HEK293 (cell line): Measurements from ENCODE around the gene SAMD3.

Experiments used
- CTCF ChIA-PET: fragments of 350-600 bp; formaldehyde crosslinking; extraction: SDS; loops from one replicate; lab custom pipeline; 2021; ENCODE audit warnings: antibody characterized with exemption; lab: Yijun Ruan, JAX
- POLR2A ChIA-PET: fragments of 300-600 bp; formaldehyde crosslinking; extraction: SDS; loops from one replicate; lab custom pipeline; 2020; ENCODE audit warnings: antibody characterized with exemption, inconsistent platforms; lab: Yijun Ruan, JAX
- H3K27ac ChIP-seq: fragments of 200-500 bp; sonication (Bioruptor generic); 2 replicates; pipeline ENCODE4 v1.5.1; 2014; ENCODE audit warnings: low read depth, low read length, control low read depth, inconsistent platforms; ENCODE audit errors: extremely low read depth
- H3K36me3 ChIP-seq, 2 experiments: fragments of 200-500 bp in 1 of 2; sonication (Bioruptor generic) in 1 of 2; 1 replicate in 1 of 2; 2 replicates in 1 of 2; pipeline ENCODE4 v1.5.1; 2014 to 2017; ENCODE audit warnings: inconsistent platforms in 2 of 2, low read length in 2 of 2; ENCODE audit not compliant: control insufficient read depth in 2 of 2, insufficient read depth in 1 of 2
- H3K4me1 ChIP-seq: fragments of 200-500 bp; sonication (Bioruptor generic); 2 replicates; pipeline ENCODE4 v1.5.1; 2014; ENCODE audit warnings: mild to moderate bottlenecking, low read length, inconsistent platforms; ENCODE audit not compliant: control insufficient read depth, insufficient read depth
- H3K4me3 ChIP-seq: 2 replicates; pipeline ENCODE4 v1.5.1; 2011; ENCODE audit warnings: low read depth, mild to moderate bottlenecking, control low read depth, low read length, moderate library complexity
- H3K9me3 ChIP-seq: fragments of 200-500 bp; sonication (Bioruptor generic); 2 replicates; pipeline ENCODE4 v1.5.1; 2014; ENCODE audit warnings: low read depth, low read length, inconsistent platforms; ENCODE audit not compliant: control insufficient read depth, insufficient read depth
- BCL11B ChIP-seq: fragments of 450-650 bp; formaldehyde crosslinking; IDR thresholded peaks from 2 replicates; pipeline ENCODE4 v1.5.1; 2016; ENCODE audit warnings: low read depth, missing biosample characterization, missing genetic modification characterization
- ELK4 ChIP-seq: IDR thresholded peaks from 2 replicates; pipeline ENCODE4 v1.6.1; 2011; ENCODE audit warnings: mild to moderate bottlenecking, low read depth, low read length, borderline replicate concordance
- HOXC10 ChIP-seq: sonication (generic); formaldehyde crosslinking; IDR thresholded peaks from 2 replicates; pipeline ENCODE4 v1.8.1; 2023; ENCODE audit warnings: mild to moderate bottlenecking, missing genetic modification reagents
- KLF8 ChIP-seq: fragments of 450-650 bp; formaldehyde crosslinking; IDR thresholded peaks from 2 replicates; pipeline ENCODE4 v1.5.1; 2016; ENCODE audit warnings: missing biosample characterization, missing genetic modification characterization
- SP7 ChIP-seq: fragments of 450-650 bp; formaldehyde crosslinking; IDR thresholded peaks from 2 replicates; pipeline ENCODE4 v1.5.1; 2016; ENCODE audit warnings: missing biosample characterization, missing genetic modification characterization
- WT1 ChIP-seq: fragments of 450-650 bp; formaldehyde crosslinking; IDR thresholded peaks from 2 replicates; pipeline ENCODE4 v1.5.1; 2016; ENCODE audit warnings: missing biosample characterization, missing genetic modification characterization
- ZNF2 ChIP-seq: fragments of 450-650 bp; formaldehyde crosslinking; IDR thresholded peaks from 2 replicates; pipeline ENCODE4 v1.5.1; 2016; ENCODE audit warnings: missing biosample characterization, missing genetic modification characterization
- ZNF214 ChIP-seq: fragments of 450-650 bp; formaldehyde crosslinking; IDR thresholded peaks from 2 replicates; pipeline ENCODE4 v1.5.1; 2017; ENCODE audit warnings: missing biosample characterization, mild to moderate bottlenecking, missing genetic modification characterization, borderline replicate concordance
- ZNF366 ChIP-seq: fragments of 450-650 bp; formaldehyde crosslinking; conservative IDR thresholded peaks from 2 replicates; pipeline ENCODE4 v1.5.1; 2016; ENCODE audit warnings: missing biosample characterization, missing genetic modification characterization
- ZNF449 ChIP-seq: fragments of 450-650 bp; formaldehyde crosslinking; IDR thresholded peaks from 2 replicates; pipeline ENCODE4 v1.5.1; 2017; ENCODE audit warnings: missing biosample characterization, mild to moderate bottlenecking, missing genetic modification characterization, moderate library complexity
- ZNF518A ChIP-seq: fragments of 450-650 bp; formaldehyde crosslinking; conservative IDR thresholded peaks from 2 replicates; pipeline ENCODE4 v1.5.1; 2016; ENCODE audit warnings: low read depth, missing biosample characterization, missing genetic modification characterization
- ZNF521 ChIP-seq: fragments of 450-650 bp; formaldehyde crosslinking; IDR thresholded peaks from 2 replicates; pipeline ENCODE4 v1.5.1; 2017; ENCODE audit warnings: missing biosample characterization, mild to moderate bottlenecking, missing genetic modification characterization
- ZNF530 ChIP-seq: fragments of 450-650 bp; formaldehyde crosslinking; IDR thresholded peaks from 2 replicates; pipeline ENCODE4 v1.5.1; 2016; ENCODE audit warnings: low read depth, missing biosample characterization, missing genetic modification characterization
- ZNF548 ChIP-seq: fragments of 450-650 bp; formaldehyde crosslinking; IDR thresholded peaks from 2 replicates; pipeline ENCODE4 v1.5.1; 2016; ENCODE audit warnings: missing biosample characterization, missing genetic modification characterization
- ZNF610 ChIP-seq: fragments of 450-650 bp; formaldehyde crosslinking; IDR thresholded peaks from 2 replicates; pipeline ENCODE4 v1.5.1; 2016; ENCODE audit warnings: missing biosample characterization, missing genetic modification characterization, borderline replicate concordance
- ZNF704 ChIP-seq: fragments of 450-650 bp; formaldehyde crosslinking; IDR thresholded peaks from 2 replicates; pipeline ENCODE4 v1.5.1; 2016; ENCODE audit warnings: missing biosample characterization, missing genetic modification characterization
- ZNF792 ChIP-seq: fragments of 450-650 bp; formaldehyde crosslinking; IDR thresholded peaks from 2 replicates; pipeline ENCODE4 v1.5.1; 2016; ENCODE audit warnings: missing biosample characterization, missing genetic modification characterization
- ZXDB ChIP-seq: fragments of 450-650 bp; formaldehyde crosslinking; IDR thresholded peaks from 2 replicates; pipeline ENCODE4 v1.5.1; 2016; ENCODE audit warnings: missing biosample characterization, missing genetic modification characterization
- TF ChIP-seq, protein P1 (sequence below): fragments of 450-650 bp; formaldehyde crosslinking; IDR thresholded peaks from 2 replicates; pipeline ENCODE4 v1.5.1; 2016; ENCODE audit warnings: missing biosample characterization, missing genetic modification characterization
- TF ChIP-seq, protein P2 (sequence below): fragments of 450-650 bp; formaldehyde crosslinking; conservative IDR thresholded peaks from 2 replicates; pipeline ENCODE4 v1.5.1; 2016; ENCODE audit warnings: low read depth, missing biosample characterization, missing genetic modification characterization

SAMD3 gene

DNA sequence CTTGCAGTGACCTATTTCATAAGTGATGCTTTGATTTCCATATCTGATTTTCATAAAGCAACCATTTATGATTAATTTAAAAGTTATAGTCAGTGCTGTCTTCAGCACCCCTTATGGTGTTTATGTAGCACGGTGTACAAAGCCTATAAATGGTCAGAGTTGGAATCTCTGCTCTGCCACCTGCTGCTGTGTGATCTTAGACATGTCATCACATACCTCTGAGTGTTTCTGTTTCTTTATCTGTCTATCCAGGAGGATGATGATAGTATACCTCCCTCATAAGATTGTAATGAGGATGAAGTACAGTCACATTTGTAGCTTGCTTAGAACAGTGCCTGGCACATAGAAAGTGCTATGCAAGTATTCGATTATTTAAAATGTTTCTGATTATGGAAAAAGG lies 100.5 kb downstream of the SAMD3 start (continued):
- TF ChIP-seq ZNF518A (tag by site-specific recombination) (no peak), ZNF214 (tag by site-specific recombination) (no peak), HOXC10 (no peak), ELK4 (no peak), ZNF521 (no peak)
- TF ChIP-seq, all 188 proteins: peak for 0

DNA sequence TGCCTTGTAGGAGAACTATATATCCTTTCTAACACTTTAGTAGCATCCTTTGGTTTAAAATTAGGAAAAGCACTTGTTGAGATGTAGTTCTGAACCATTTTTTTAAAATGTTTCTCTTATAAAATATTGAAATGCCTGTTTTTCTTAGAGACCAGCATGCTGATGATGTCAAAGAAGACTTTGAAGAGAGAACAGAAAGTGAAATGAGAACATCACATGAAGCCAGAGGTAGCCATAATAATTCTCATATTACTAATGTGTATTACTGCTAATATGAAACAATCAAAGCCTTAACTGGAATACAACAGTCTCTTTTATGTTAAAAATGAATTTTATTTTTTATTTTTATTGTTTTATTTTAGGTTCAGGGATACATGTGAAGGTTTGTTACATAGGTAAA lies 102.0 kb downstream of the SAMD3 start:
- Histone ChIP-seq H3K4me3 (no peak overlapping the region), H3K4me1 (no peaks in the 10 kb centered on the region), H3K36me3 (peaks cover 0 to 3% of the 10 kb centered on the region in 2 experiments; a peak in 2 of 3 replicates), H3K9me3 (no peaks in the 10 kb centered on the region), H3K27ac (no peak overlapping the region)
- ChIA-PET POLR2A (no interaction called here), CTCF (interaction anchor here (0.9 to 1.0 kb wide), 2 partner anchors 9 to 35 kb away, joined by 4 read pairs; no protein-coding TSS in a partner anchor)
- TF ChIP-seq ZNF792 (tag by site-specific recombination), result no peak
- no peak for TF ChIP-seq BCL11B (tag by site-specific recombination)
- TF ChIP-seq ZNF548 (tag by site-specific recombination), result no peak
- no peak for TF ChIP-seq ZNF610 (tag by site-specific recombination)
- no peak for TF ChIP-seq ZXDB (tag by site-specific recombination)
- no peak for TF ChIP-seq ZNF704 (tag by site-specific recombination)
- no peak for TF ChIP-seq ZNF366 (tag by site-specific recombination)
- no peak for TF ChIP-seq ZNF449 (tag by site-specific recombination)

- Histone ChIP-seq H3K27ac (no peak overlapping the region), H3K36me3 (peaks cover 0 to 3% of the 10 kb centered on the region in 2 experiments; a peak in 2 of 3 replicates), H3K9me3 (no peaks in the 10 kb centered on the region), H3K4me1 (no peaks in the 10 kb centered on the region), H3K4me3 (no peak overlapping the region)
- ChIA-PET CTCF (interaction anchor here (0.5 to 0.7 kb wide), 3 partner anchors 18 to 116 kb away, joined by 3 read pairs; no protein-coding TSS in a partner anchor), POLR2A (no interaction called here)
- TF ChIP-seq, protein P1, sequence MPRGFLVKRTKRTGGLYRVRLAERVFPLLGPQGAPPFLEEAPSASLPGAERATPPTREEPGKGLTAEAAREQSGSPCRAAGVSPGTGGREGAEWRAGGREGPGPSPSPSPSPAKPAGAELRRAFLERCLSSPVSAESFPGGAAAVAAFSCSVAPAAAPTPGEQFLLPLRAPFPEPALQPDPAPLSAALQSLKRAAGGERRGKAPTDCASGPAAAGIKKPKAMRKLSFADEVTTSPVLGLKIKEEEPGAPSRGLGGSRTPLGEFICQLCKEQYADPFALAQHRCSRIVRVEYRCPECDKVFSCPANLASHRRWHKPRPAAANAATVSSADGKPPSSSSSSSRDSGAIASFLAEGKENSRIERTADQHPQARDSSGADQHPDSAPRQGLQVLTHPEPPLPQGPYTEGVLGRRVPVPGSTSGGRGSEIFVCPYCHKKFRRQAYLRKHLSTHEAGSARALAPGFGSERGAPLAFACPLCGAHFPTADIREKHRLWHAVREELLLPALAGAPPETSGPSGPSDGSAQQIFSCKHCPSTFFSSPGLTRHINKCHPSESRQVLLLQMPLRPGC (tag by site-specific recombination), result no peak
- TF ChIP-seq ZNF530 (tag by site-specific recombination) (no peak), SP7 (tag by site-specific recombination) (no peak), KLF8 (tag by site-specific recombination) (no peak), ZNF2 (tag by site-specific recombination) (no peak), WT1 (tag by site-specific recombination) (no peak)
- TF ChIP-seq, protein P2, sequence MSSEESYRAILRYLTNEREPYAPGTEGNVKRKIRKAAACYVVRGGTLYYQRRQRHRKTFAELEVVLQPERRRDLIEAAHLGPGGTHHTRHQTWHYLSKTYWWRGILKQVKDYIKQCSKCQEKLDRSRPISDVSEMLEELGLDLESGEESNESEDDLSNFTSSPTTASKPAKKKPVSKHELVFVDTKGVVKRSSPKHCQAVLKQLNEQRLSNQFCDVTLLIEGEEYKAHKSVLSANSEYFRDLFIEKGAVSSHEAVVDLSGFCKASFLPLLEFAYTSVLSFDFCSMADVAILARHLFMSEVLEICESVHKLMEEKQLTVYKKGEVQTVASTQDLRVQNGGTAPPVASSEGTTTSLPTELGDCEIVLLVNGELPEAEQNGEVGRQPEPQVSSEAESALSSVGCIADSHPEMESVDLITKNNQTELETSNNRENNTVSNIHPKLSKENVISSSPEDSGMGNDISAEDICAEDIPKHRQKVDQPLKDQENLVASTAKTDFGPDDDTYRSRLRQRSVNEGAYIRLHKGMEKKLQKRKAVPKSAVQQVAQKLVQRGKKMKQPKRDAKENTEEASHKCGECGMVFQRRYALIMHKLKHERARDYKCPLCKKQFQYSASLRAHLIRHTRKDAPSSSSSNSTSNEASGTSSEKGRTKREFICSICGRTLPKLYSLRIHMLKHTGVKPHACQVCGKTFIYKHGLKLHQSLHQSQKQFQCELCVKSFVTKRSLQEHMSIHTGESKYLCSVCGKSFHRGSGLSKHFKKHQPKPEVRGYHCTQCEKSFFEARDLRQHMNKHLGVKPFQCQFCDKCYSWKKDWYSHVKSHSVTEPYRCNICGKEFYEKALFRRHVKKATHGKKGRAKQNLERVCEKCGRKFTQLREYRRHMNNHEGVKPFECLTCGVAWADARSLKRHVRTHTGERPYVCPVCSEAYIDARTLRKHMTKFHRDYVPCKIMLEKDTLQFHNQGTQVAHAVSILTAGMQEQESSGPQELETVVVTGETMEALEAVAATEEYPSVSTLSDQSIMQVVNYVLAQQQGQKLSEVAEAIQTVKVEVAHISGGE (tag by site-specific recombination), result no peak
Measured at GRCh38 chr6:130119211-130119610, 103.5 kb downstream of the SAMD3 start.
